H1 (cell line): Measurements from ENCODE around the gene TMEM63A. TPM values are rescaled to one million over a fixed set of nuclear protein-coding genes. Genes with fewer than 3 reads are reported as not detected.

Experiments
- CTCF ChIA-PET: fragments of 300-600 bp; sonication (Branson Sonifier 250); formaldehyde crosslinking; loops from one replicate; lab custom pipeline; 2021; ENCODE audit not compliant: partially characterized antibody; lab: Charles Lee
- POLR2A ChIA-PET: fragments of 300-600 bp; sonication (Branson Sonifier 250); formaldehyde crosslinking; loops from one replicate; lab custom pipeline; 2021; ENCODE audit warnings: inconsistent platforms; ENCODE audit not compliant: partially characterized antibody; lab: Charles Lee
- DNase-seq, 2 experiments: peaks; one replicate each; pipeline versions ENCODE4 v3.0.0 to v3.0.0-alpha.2; 2010 to 2022; ENCODE audit warnings: low spot score in 2 of 2, low read depth in 1 of 2, mixed read lengths in 1 of 2
- FAIRE-seq: peaks from 2 replicates; lab custom pipeline; 2011; peaks lifted over from hg19 to GRCh38; lab: Jason Lieb, UNC
- H2AFZ ChIP-seq: 2 replicates; pipeline ENCODE4 v1.8.1; 2012; ENCODE audit warnings: low read length, inconsistent platforms
- H2AK5ac ChIP-seq: 2 replicates; pipeline ENCODE4 v1.6.1; 2013; ENCODE audit warnings: low read depth, low read length
- H2BK120ac ChIP-seq: replicated peaks from 2 replicates; pipeline ENCODE3; 2013; ENCODE audit warnings: low read depth, low read length, inconsistent platforms
- H2BK12ac ChIP-seq: 2 replicates; pipeline ENCODE4 v1.6.1; 2013; ENCODE audit warnings: low read depth, low read length
- H2BK15ac ChIP-seq: 2 replicates; pipeline ENCODE4 v1.6.1; 2013; ENCODE audit warnings: low read length
- H2BK20ac ChIP-seq: 2 replicates; pipeline ENCODE4 v1.6.1; 2013; ENCODE audit warnings: low read length
- H2BK5ac ChIP-seq: 2 replicates; pipeline ENCODE4 v1.6.1; 2013; ENCODE audit warnings: low read depth, low read length
- H3K14ac ChIP-seq: 2 replicates; pipeline ENCODE4 v1.6.1; 2013; ENCODE audit warnings: inconsistent platforms; ENCODE audit not compliant: insufficient read length
- H3K18ac ChIP-seq: 2 replicates; pipeline ENCODE4 v1.6.1; 2013; ENCODE audit warnings: low read length; ENCODE audit errors: extremely low read depth
- H3K23ac ChIP-seq: 2 replicates; pipeline ENCODE4 v1.6.1; 2013; ENCODE audit warnings: inconsistent platforms; ENCODE audit not compliant: insufficient read length
- H3K23me2 ChIP-seq: 2 replicates; pipeline ENCODE4 v1.6.1; 2013; ENCODE audit warnings: low read depth, low read length
- H3K27ac ChIP-seq: 2 replicates; pipeline ENCODE4 v1.6.1; 2011; ENCODE audit warnings: low read depth, low read length, inconsistent platforms
- H3K27me3 ChIP-seq, 4 experiments: replicated peaks in 1 of 4; 1 replicate in 1 of 4; 2 replicates in 3 of 4; pipeline versions ENCODE4 v1.6.1 to v1.8.1; 2011 to 2013; ENCODE audit warnings: low read length in 3 of 4, mild to moderate bottlenecking in 3 of 4, inconsistent platforms in 2 of 4, mixed read lengths in 2 of 4, moderate library complexity in 1 of 4; ENCODE audit not compliant: control insufficient read depth in 3 of 4, insufficient read depth in 3 of 4; ENCODE audit errors: extremely low read depth in 1 of 4
- H3K36me3 ChIP-seq, 4 experiments: 2 replicates each; pipeline versions ENCODE4 v1.6.1 to v1.8.1; 2011 to 2013; ENCODE audit warnings: mild to moderate bottlenecking in 4 of 4, low read length in 3 of 4, moderate library complexity in 2 of 4, control low read depth in 1 of 4, inconsistent platforms in 1 of 4; ENCODE audit not compliant: insufficient read depth in 4 of 4, control insufficient read depth in 2 of 4
- H3K4ac ChIP-seq: replicated peaks from 2 replicates; pipeline ENCODE3; 2013; ENCODE audit warnings: low read length, low read depth, mixed read lengths, inconsistent platforms; ENCODE audit not compliant: insufficient read length
- H3K4me1 ChIP-seq, 4 experiments: replicated peaks in 1 of 4; 1 replicate in 1 of 4; 2 replicates in 3 of 4; pipeline versions ENCODE4 v1.6.1 to v1.8.1; 2011 to 2013; ENCODE audit warnings: low read length in 3 of 4, inconsistent platforms in 2 of 4, mixed read lengths in 1 of 4; ENCODE audit not compliant: insufficient read depth in 4 of 4, control insufficient read depth in 3 of 4
- H3K4me2 ChIP-seq, 2 experiments: 2 replicates each; pipeline versions ENCODE4 v1.6.1 to v1.8.1; 2011 to 2013; ENCODE audit warnings: low read depth in 2 of 2, low read length in 2 of 2, control low read depth in 1 of 2, inconsistent platforms in 1 of 2, mild to moderate bottlenecking in 1 of 2; ENCODE audit not compliant: insufficient read depth in 1 of 2
- H3K4me3 ChIP-seq, 4 experiments: fragments of 200-600, 300-600 bp in 1 of 4; sonication (generic), shearing (Covaris generic), sonication (Bioruptor Twin) in 1 of 4; 2 replicates each; pipeline versions ENCODE4 v1.5.1 to v1.8.1; 2011 to 2016; ENCODE audit warnings: low read length in 4 of 4, low read depth in 3 of 4, control low read depth in 2 of 4, inconsistent platforms in 2 of 4, mild to moderate bottlenecking in 2 of 4, mixed read lengths in 1 of 4, moderate library complexity in 1 of 4; ENCODE audit not compliant: insufficient read depth in 2 of 4; ENCODE audit errors: extremely low read depth in 1 of 4
- H3K56ac ChIP-seq: replicated peaks from 2 replicates; pipeline ENCODE3; 2013; ENCODE audit warnings: low read depth, mild to moderate bottlenecking, mixed read lengths, low read length, inconsistent platforms; ENCODE audit not compliant: insufficient read length
- H3K79me1 ChIP-seq: 2 replicates; pipeline ENCODE4 v1.6.1; 2013; ENCODE audit warnings: low read depth, low read length, control low read depth
- H3K79me2 ChIP-seq, 2 experiments: 2 replicates each; pipeline versions ENCODE4 v1.6.1 to v1.8.1; 2012 to 2013; ENCODE audit warnings: low read length in 2 of 2, mild to moderate bottlenecking in 2 of 2, inconsistent platforms in 1 of 2; ENCODE audit not compliant: insufficient read depth in 2 of 2, control insufficient read depth in 1 of 2
- H3K9ac ChIP-seq, 4 experiments: replicated peaks in 1 of 4; 1 replicate in 1 of 4; 2 replicates in 3 of 4; pipeline versions ENCODE4 v1.6.1 to v1.8.1; 2011 to 2013; ENCODE audit warnings: low read depth in 3 of 4, low read length in 3 of 4, control low read depth in 2 of 4, mild to moderate bottlenecking in 2 of 4, moderate library complexity in 2 of 4, inconsistent platforms in 1 of 4; ENCODE audit errors: extremely low read depth in 1 of 4
- H3K9me3 ChIP-seq, 2 experiments: 2 replicates each; pipeline versions ENCODE4 v1.6.1 to v1.8.1; 2012 to 2013; ENCODE audit warnings: mild to moderate bottlenecking in 2 of 2, moderate library complexity in 2 of 2, control low read depth in 1 of 2, inconsistent platforms in 1 of 2, low read depth in 1 of 2, low read length in 1 of 2, mixed read lengths in 1 of 2; ENCODE audit not compliant: insufficient read depth in 2 of 2
- H4K20me1 ChIP-seq, 2 experiments: replicated peaks in 1 of 2; 2 replicates each; pipeline versions ENCODE3 to v1.8.1; 2011 to 2013; ENCODE audit warnings: inconsistent platforms in 2 of 2, low read length in 2 of 2, mild to moderate bottlenecking in 1 of 2; ENCODE audit not compliant: insufficient read depth in 2 of 2, control insufficient read depth in 1 of 2
- H4K5ac ChIP-seq: 2 replicates; pipeline ENCODE4 v1.6.1; 2013; ENCODE audit warnings: low read length, low read depth, mixed read lengths, inconsistent platforms; ENCODE audit not compliant: insufficient read length
- H4K8ac ChIP-seq: 2 replicates; pipeline ENCODE4 v1.8.0; 2013; ENCODE audit warnings: mild to moderate bottlenecking, moderate library complexity, low read length, inconsistent platforms; ENCODE audit not compliant: insufficient read depth; ENCODE audit errors: extremely low read depth
- H4K91ac ChIP-seq: replicated peaks from 2 replicates; pipeline ENCODE3; 2013; ENCODE audit warnings: low read length, mixed read lengths, inconsistent platforms; ENCODE audit not compliant: insufficient read length
- GABPA ChIP-seq: IDR thresholded peaks from 2 replicates; pipeline ENCODE4 v1.6.1; 2011; ENCODE audit warnings: mild to moderate bottlenecking, low read length, moderate library complexity, borderline replicate concordance; ENCODE audit not compliant: insufficient read depth
- KDM1A ChIP-seq: fragments of 200-600, 300-600 bp; sonication (generic); IDR thresholded peaks from 2 replicates; pipeline ENCODE4 v1.7.1; 2016; ENCODE audit warnings: mild to moderate bottlenecking, low read length, borderline replicate concordance
- WGBS, 2 experiments: shearing (Covaris generic) in 1 of 2; methylation state at CpG; one replicate each; pipeline versions ENCODE4 v1.1.6 to v1.1.7; 2013 to 2015; ENCODE audit warnings: low lambda C conversion rate in 2 of 2, mixed read lengths in 2 of 2, inconsistent platforms in 1 of 2, low coverage in 1 of 2, missing lambda C conversion rate in 1 of 2; ENCODE audit not compliant: insufficient replicate concordance in 2 of 2, insufficient coverage in 1 of 2, insufficient read length in 1 of 2; ENCODE audit errors: extremely low coverage in 1 of 2, missing lambda C conversion rate in 1 of 2; 5-methylcytosine and 5-hydroxymethylcytosine counted together
- polyA plus RNA-seq, 7 experiments: library from polyadenylated mRNA; depleted of rRNA in 3 of 7; stranded (reverse) in 5 of 7; unstranded in 2 of 7; fragments of >200 nt in 5 of 7; fragments of 200-250 nt in 2 of 7; gene quantifications; 1 replicate in 5 of 7; 2 replicates in 1 of 7; 4 replicates in 1 of 7; pipeline versions ENCODE4 v1.2.1 to v1.2.3, GENCODE V29; 2011 to 2013; ENCODE audit warnings: missing spikeins in 2 of 7, mixed read lengths in 2 of 7
- total RNA-seq: library from RNA; stranded (reverse); fragmentation: NEBNext Ultra II Directional; extraction: Animal tissue kit (Norgen Biotek cat#: 25700); gene quantifications from 2 replicates; pipeline ENCODE4 v1.2.1, GENCODE V29; 2021

TMEM63A gene
- total and polyA plus RNA-seq, 2 of the 8 experiments (the other 6 are each of a cell fraction or from before 2014, with no cell fraction given) = 26.1 to 55.4 TPM

DNA sequence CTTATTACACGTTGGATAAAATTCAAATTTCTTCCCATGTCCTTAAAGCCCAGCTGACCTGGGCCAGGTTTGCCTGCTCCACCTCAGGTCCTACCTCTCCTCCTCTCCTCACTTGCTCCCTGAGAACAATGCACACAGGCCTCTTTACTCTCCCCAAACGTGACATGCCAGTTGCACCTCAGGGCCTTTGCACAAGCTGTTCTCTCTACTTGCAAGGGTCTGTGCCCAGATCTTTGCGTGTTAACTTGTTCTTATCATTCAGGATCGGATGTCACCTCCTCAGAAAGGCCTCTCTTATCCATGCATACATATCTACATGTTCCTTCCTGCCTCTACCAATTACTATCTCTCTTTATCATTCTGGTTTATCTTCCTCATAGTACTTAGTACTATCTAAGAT lies 21.4 kb upstream of the TMEM63A start:
- Histone ChIP-seq H2BK20ac (no peak overlapping the region), H3K56ac (no peak overlapping the region), H3K27me3 (no peaks in the 10 kb centered on the region), H3K27ac (no peak overlapping the region), H3K79me1 (no peaks in the 10 kb centered on the region), H2BK120ac (no peak overlapping the region), H4K5ac (no peak overlapping the region), H2BK5ac (no peak overlapping the region), H4K91ac (no peak overlapping the region), H2BK15ac (no peak overlapping the region; the same call in 1 of the 2 replicates), H3K79me2 (no peaks in the 10 kb centered on the region), H3K18ac (no peak overlapping the region), H2BK12ac (no peak overlapping the region), H3K4me3 (no peak overlapping the region), H3K4me2 (no peak overlapping the region), H3K14ac (no peak overlapping the region), H3K23ac (no peak overlapping the region), H3K4me1 (peaks cover 0 to 11% (median 10%) of the 10 kb centered on the region in 4 experiments; a peak in 6 of 7 replicates), H2AK5ac (no peak overlapping the region), H4K20me1 (no peaks in the 10 kb centered on the region), H4K8ac (no peak overlapping the region), H2AFZ (no peak overlapping the region), H3K23me2 (no peaks in the 10 kb centered on the region), H3K9ac (no peak overlapping the region), H3K9me3 (no peaks in the 10 kb centered on the region), H3K4ac (no peak overlapping the region), H3K36me3 (no peaks in the 10 kb centered on the region)
- no peak for DNase-seq
- CTCF ChIA-PET = interaction anchor here (1.1 to 18.7 kb wide), 3 partner anchors 20 to 143 kb away, joined by 3 to 406 read pairs (median 4); partner anchors contain the start of genes LEFTY1 and TMEM63A
- TF ChIP-seq GABPA = no peak
- peak; percentile 65; the same call in 1 of the 2 replicates for TF ChIP-seq KDM1A
- FAIRE-seq = no peak
- WGBS, 2 experiments = 90% methylated on average over 4 of the region's 4 CpGs; no CpG with 5 or more reads in 1 of the 2 experiments
- POLR2A ChIA-PET = interaction anchor here (0.7 to 3.4 kb wide), 3 partner anchors 15 to 23 kb away, joined by 4 to 22 read pairs (median 5); no protein-coding TSS in a partner anchor
